ENCODE results near the gene SPATA31C1.
"Not testable (repeated sequence)": the region's sequence is repeated elsewhere in the genome, so short reads cannot be mapped to it uniquely, and the experiment has no call there.

SPATA31C1 gene

DNA sequence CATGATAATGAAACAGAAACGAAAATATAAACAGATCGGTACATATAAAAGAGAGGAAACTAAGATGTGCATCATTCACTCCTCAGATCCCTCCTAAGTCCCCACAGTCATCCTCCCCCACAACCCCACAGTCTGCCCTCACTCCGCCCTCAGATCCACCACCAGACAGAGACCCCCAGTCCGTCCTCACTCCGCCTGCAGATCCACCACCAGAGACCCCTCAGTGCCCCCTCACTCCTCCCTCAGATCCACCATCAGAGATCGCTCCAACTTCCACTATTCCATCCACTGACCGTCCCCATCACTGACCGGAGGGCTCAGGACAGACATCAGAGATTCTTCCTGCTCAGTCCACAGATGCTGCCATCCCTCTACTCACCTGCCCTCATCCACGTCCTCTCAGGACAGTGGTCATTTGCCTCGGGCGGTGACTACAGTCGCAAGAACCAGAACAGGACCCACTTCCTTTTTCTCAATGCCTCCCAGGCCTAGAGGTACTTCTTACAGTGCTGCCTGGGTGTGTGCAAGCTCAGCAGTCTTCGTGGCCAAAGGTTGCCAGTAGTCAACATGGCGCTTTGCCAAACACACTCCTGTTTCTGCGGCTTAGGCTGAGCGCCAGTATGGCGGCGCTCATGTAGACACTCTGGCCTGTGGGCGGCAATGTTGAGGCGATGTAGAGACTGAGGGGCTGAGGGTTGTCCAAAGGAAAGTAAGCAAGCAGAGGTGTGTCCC lies 8.3 kb upstream of the SPATA31C1 start:
- H3K27me3 ChIP-seq (ENCODE audit: low read length): no peaks in the 10 kb centered on the region
- no peaks in the 10 kb centered on the region for H3K79me2 ChIP-seq (ENCODE audit: insufficient read depth, low read length)
- H3K36me3 ChIP-seq (ENCODE audit: low read length): no peaks in the 10 kb centered on the region
- H4K20me1 ChIP-seq (ENCODE audit: low read depth, low read length): no peaks in the 10 kb centered on the region
- H2AFZ ChIP-seq (ENCODE audit: low read depth, low read length, severe bottlenecking): no peak overlapping the region
- no peaks in the 10 kb centered on the region for H3K9me3 ChIP-seq (ENCODE audit: insufficient read depth, low read length)
- no peak overlapping the region for H3K27ac ChIP-seq (ENCODE audit: low read depth, low read length)
- no peaks in the 10 kb centered on the region for H3K9me2 ChIP-seq (replicated peaks; ENCODE audit: insufficient read depth, low read length)
- no peak overlapping the region for H3K4me2 ChIP-seq (ENCODE audit: low read depth, low read length, poor library complexity, severe bottlenecking)
- H3K4me3 ChIP-seq (ENCODE audit: insufficient read depth, low read length, poor library complexity, severe bottlenecking): no peak overlapping the region
- H3K9ac ChIP-seq (ENCODE audit: low read length): no peak overlapping the region
- no peaks in the 10 kb centered on the region for H3F3A ChIP-seq (ENCODE audit: insufficient read depth)
- TF ChIP-seq EZH2phosphoT487 (conservative IDR thresholded peaks at IDR 0.05; ENCODE audit: low read length): no peak
- TF ChIP-seq, protein P1, sequence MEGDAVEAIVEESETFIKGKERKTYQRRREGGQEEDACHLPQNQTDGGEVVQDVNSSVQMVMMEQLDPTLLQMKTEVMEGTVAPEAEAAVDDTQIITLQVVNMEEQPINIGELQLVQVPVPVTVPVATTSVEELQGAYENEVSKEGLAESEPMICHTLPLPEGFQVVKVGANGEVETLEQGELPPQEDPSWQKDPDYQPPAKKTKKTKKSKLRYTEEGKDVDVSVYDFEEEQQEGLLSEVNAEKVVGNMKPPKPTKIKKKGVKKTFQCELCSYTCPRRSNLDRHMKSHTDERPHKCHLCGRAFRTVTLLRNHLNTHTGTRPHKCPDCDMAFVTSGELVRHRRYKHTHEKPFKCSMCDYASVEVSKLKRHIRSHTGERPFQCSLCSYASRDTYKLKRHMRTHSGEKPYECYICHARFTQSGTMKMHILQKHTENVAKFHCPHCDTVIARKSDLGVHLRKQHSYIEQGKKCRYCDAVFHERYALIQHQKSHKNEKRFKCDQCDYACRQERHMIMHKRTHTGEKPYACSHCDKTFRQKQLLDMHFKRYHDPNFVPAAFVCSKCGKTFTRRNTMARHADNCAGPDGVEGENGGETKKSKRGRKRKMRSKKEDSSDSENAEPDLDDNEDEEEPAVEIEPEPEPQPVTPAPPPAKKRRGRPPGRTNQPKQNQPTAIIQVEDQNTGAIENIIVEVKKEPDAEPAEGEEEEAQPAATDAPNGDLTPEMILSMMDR (IDR thresholded peaks at IDR 0.05; ENCODE audit: insufficient read depth, low read length, poor library complexity, severe bottlenecking): no peak

DNA sequence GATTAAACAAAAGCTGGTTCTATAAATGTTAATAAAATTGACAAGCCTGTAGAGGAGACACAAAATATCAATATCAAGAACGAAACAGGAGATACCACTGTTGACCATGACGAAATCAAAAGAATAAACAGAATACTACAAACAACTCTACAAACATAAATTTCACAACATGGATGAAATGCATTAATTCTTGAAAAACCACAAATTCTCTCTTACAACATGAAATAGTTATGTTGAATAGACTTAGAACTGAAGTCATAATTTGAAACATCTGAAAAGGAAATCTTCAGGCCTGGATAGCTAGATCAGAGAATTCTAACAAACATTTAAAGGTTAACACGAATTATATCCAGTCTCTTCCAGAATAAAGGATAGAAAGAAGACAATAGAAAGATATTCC lies 6.9 kb upstream of the SPATA31C1 start:
- H2AFZ ChIP-seq (ENCODE audit: low read depth, low read length, severe bottlenecking): no peak overlapping the region
- no peaks in the 10 kb centered on the region for H3K27me3 ChIP-seq (ENCODE audit: low read length)
- H3K4me3 ChIP-seq (ENCODE audit: insufficient read depth, low read length, poor library complexity, severe bottlenecking): no peak overlapping the region
- no peak overlapping the region for H3K4me2 ChIP-seq (ENCODE audit: low read depth, low read length, poor library complexity, severe bottlenecking)
- H3F3A ChIP-seq (ENCODE audit: insufficient read depth): no peaks in the 10 kb centered on the region
- no peak overlapping the region for H3K9ac ChIP-seq (ENCODE audit: low read length)
- H3K27ac ChIP-seq (ENCODE audit: low read depth, low read length): no peak overlapping the region
- no peak for TF ChIP-seq EZH2phosphoT487 (conservative IDR thresholded peaks at IDR 0.05; ENCODE audit: low read length)
- TF ChIP-seq, protein P1 (IDR thresholded peaks at IDR 0.05; ENCODE audit: insufficient read depth, low read length, poor library complexity, severe bottlenecking): no peak
- no peaks in the 10 kb centered on the region for H3K36me3 ChIP-seq (ENCODE audit: low read length)
- no peaks in the 10 kb centered on the region for H4K20me1 ChIP-seq (ENCODE audit: low read depth, low read length)
- H3K79me2 ChIP-seq (ENCODE audit: insufficient read depth, low read length): no peaks in the 10 kb centered on the region
- no peaks in the 10 kb centered on the region for H3K9me3 ChIP-seq (ENCODE audit: insufficient read depth, low read length)
- H3K9me2 ChIP-seq (replicated peaks; ENCODE audit: insufficient read depth, low read length): no peaks in the 10 kb centered on the region

DNA sequence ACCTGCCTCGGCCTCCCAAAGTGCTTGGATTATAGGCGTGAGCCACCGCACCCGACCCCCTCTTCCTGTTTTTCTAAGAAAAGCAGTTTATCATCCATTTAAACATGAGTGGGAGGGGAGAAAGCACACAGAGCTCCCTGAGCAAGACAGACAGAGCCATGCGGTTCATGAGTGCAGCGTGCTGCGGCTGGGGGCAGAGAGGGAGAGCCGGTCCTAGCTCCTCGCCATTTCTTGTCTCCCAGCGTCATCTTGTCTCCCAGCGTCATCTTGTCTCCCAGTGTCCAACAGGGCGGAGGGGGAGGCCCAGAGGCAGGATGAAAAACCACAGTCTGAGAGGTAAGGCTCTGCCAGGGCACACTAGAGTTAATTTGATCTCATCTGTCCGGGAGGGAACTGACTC lies 1.3 kb downstream of the SPATA31C1 start:
- H3K4me3 ChIP-seq (ENCODE audit: insufficient read depth, low read length, poor library complexity, severe bottlenecking); H3K9me3 ChIP-seq (ENCODE audit: insufficient read depth, low read length); H3F3A ChIP-seq (ENCODE audit: insufficient read depth); H4K20me1 ChIP-seq (ENCODE audit: low read depth, low read length); H3K79me2 ChIP-seq (ENCODE audit: insufficient read depth, low read length); H3K27me3 ChIP-seq (ENCODE audit: low read length); H3K27ac ChIP-seq (ENCODE audit: low read depth, low read length); H3K9me2 ChIP-seq (replicated peaks; ENCODE audit: insufficient read depth, low read length); H3K36me3 ChIP-seq (ENCODE audit: low read length); H3K4me2 ChIP-seq (ENCODE audit: low read depth, low read length, poor library complexity, severe bottlenecking); H2AFZ ChIP-seq (ENCODE audit: low read depth, low read length, severe bottlenecking); H3K9ac ChIP-seq (ENCODE audit: low read length): not testable (repeated sequence)

DNA sequence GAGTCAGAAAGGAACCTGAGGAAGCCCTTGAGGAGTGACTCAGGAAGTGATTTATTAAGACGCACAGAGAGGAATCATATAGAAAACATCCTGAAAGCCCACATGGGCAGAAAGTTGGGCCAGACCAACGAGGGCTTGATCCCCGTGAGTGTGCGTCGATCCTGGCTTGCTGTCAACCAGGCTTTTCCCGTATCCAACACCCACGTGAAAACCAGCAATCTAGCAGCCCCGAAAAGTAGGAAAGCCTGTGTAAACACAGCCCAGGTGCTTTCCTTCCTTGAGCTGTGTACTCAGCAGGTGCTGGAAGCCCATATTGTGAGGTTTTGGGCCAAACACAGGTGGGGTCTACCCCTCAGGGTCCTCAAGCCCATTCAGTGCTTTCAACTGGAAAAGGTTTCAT lies 3.8 kb downstream of the SPATA31C1 start:
- H4K20me1 ChIP-seq (ENCODE audit: low read depth, low read length); H3K36me3 ChIP-seq (ENCODE audit: low read length); H3K9me3 ChIP-seq (ENCODE audit: insufficient read depth, low read length); H2AFZ ChIP-seq (ENCODE audit: low read depth, low read length, severe bottlenecking); H3K79me2 ChIP-seq (ENCODE audit: insufficient read depth, low read length); H3K27me3 ChIP-seq (ENCODE audit: low read length); H3K4me3 ChIP-seq (ENCODE audit: insufficient read depth, low read length, poor library complexity, severe bottlenecking); H3K4me2 ChIP-seq (ENCODE audit: low read depth, low read length, poor library complexity, severe bottlenecking); H3K27ac ChIP-seq (ENCODE audit: low read depth, low read length); H3K9me2 ChIP-seq (replicated peaks; ENCODE audit: insufficient read depth, low read length); H3F3A ChIP-seq (ENCODE audit: insufficient read depth); H3K9ac ChIP-seq (ENCODE audit: low read length): not testable (repeated sequence)

DNA sequence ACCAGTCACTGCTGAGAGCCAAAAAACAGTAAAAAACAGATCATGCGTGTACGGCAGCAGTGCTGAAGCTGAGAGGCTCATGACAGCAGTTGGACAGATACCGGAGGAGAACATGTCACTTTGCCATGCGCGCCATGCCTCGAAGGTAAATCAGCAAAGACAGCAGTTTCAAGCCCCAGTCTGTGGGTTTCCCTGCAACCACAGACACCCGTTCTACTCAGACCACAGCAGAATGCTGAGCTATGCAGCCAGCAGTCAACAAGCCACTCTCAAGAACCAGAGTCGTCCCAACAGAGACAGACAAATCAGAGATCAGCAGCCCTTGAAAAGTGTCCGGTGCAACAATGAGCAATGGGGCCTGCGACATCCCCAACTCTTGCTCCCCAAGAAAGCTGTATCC lies 5.2 kb downstream of the SPATA31C1 start:
- not testable (repeated sequence) for H3K4me2 ChIP-seq (ENCODE audit: low read depth, low read length, poor library complexity, severe bottlenecking); H2AFZ ChIP-seq (ENCODE audit: low read depth, low read length, severe bottlenecking); H3K27me3 ChIP-seq (ENCODE audit: low read length); H3K4me3 ChIP-seq (ENCODE audit: insufficient read depth, low read length, poor library complexity, severe bottlenecking); H3K9me3 ChIP-seq (ENCODE audit: insufficient read depth, low read length); H3K27ac ChIP-seq (ENCODE audit: low read depth, low read length); H4K20me1 ChIP-seq (ENCODE audit: low read depth, low read length); H3K9me2 ChIP-seq (replicated peaks; ENCODE audit: insufficient read depth, low read length); H3K36me3 ChIP-seq (ENCODE audit: low read length); H3K9ac ChIP-seq (ENCODE audit: low read length); H3F3A ChIP-seq (ENCODE audit: insufficient read depth); H3K79me2 ChIP-seq (ENCODE audit: insufficient read depth, low read length)

DNA sequence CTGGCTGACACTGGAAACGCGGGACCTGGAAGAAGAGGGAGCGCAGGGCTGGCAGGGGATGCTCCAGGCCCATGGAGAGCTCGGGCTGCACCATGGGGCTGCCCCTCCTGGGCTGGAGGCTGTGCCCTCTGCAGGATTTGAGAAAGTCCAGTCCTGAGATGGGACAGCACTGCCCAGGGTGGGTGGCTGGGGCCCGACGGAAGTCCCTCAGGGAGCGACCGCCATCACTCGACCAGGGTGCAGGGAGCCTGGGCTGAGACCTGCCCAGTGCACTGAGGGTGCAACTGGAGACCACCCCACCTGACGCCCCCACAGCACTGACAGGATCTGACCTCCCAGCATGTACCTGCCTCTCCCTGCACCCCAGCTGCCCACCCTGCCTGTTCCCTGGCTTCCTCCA lies 7.1 kb downstream of the SPATA31C1 start:
- H3F3A ChIP-seq (ENCODE audit: insufficient read depth); H2AFZ ChIP-seq (ENCODE audit: low read depth, low read length, severe bottlenecking); H3K4me2 ChIP-seq (ENCODE audit: low read depth, low read length, poor library complexity, severe bottlenecking); H3K27ac ChIP-seq (ENCODE audit: low read depth, low read length); H3K9me2 ChIP-seq (replicated peaks; ENCODE audit: insufficient read depth, low read length); H3K36me3 ChIP-seq (ENCODE audit: low read length); H3K79me2 ChIP-seq (ENCODE audit: insufficient read depth, low read length); H4K20me1 ChIP-seq (ENCODE audit: low read depth, low read length); H3K27me3 ChIP-seq (ENCODE audit: low read length); H3K9me3 ChIP-seq (ENCODE audit: insufficient read depth, low read length); H3K4me3 ChIP-seq (ENCODE audit: insufficient read depth, low read length, poor library complexity, severe bottlenecking); H3K9ac ChIP-seq (ENCODE audit: low read length): not testable (repeated sequence)
